Body of pancreas (tissue), 4 donors: Measurements from ENCODE around the gene BCAP29.

Experiments used
- CTCF ChIP-seq, 7 experiments: fragments of 450-650 bp in 4 of 7; fragments of 200-600 bp in 3 of 7; sonication (generic) in 3 of 7; IDR thresholded peaks; one replicate each; pipeline ENCODE4 v1.5.1; 2016 to 2019; ENCODE audit warnings: antibody characterized with exemption in 7 of 7
- POLR2A ChIP-seq, 3 donors: fragments of 450-650 bp; IDR thresholded peaks; one replicate each; pipeline ENCODE4 v1.6.1; 2016; ENCODE audit warnings: antibody characterized with exemption in 3 of 3, mild to moderate bottlenecking in 2 of 3

DNA sequence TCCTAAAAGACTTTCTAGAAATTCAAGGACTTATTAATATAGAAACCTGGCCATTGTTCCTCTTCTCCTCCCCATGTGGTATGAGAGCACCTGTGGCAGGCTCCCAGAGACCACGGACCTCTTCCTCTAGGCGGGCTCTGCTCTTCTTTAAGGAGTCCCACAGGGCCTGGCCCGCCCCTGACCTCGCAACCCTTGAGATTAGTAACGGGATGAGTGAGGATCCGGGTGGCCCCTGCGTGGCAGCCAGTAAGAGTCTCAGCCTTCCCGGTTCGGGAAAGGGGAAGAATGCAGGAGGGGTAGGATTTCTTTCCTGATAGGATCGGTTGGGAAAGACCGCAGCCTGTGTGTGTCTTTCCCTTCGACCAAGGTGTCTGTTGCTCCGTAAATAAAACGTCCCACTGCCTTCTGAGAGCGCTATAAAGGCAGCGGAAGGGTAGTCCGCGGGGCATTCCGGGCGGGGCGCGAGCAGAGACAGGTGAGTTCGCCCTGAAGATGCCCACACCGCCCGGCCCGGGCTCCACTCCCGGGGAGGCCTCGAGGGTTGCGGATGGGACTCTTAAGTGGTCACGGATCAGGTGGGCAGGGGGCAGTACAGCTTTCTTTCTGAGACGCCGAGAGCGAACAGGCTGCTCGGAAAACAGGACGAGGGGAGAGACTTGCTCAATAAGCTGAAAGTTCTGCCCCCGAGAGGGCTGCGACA lies 80.5 kb downstream of the BCAP29 start, which contains the start of gene SLC26A4:
- TF ChIP-seq CTCF (IDR thresholded peaks at IDR 0.05) (no peak), POLR2A (IDR thresholded peaks at IDR 0.05) (no peak)
